Keratinocyte (primary cell): Measurements from ENCODE around the gene CFI. TPM values are rescaled to one million over a fixed set of nuclear protein-coding genes. Genes with fewer than 3 reads are reported as not detected.

Source experiments
- DNase-seq: peaks from one replicate; pipeline ENCODE4 v3.0.0-alpha.2; 2011; ENCODE audit warnings: low read depth, missing footprints, low spot score
- FAIRE-seq: peaks from 2 replicates; lab custom pipeline; 2011; peaks lifted over from hg19 to GRCh38; lab: Jason Lieb, UNC
- H2AFZ ChIP-seq: 2 replicates; pipeline ENCODE4 v1.6.0; 2012; ENCODE audit warnings: low read length, control low read depth, inconsistent platforms; ENCODE audit not compliant: control insufficient read depth
- H3K27ac ChIP-seq: 2 replicates; pipeline ENCODE4 v1.5.1; 2011; ENCODE audit warnings: low read length; ENCODE audit not compliant: control insufficient read depth, insufficient read depth
- H3K27me3 ChIP-seq: 3 replicates; pipeline ENCODE4 v1.6.0; 2011; ENCODE audit warnings: low read length; ENCODE audit not compliant: control insufficient read depth, insufficient read depth; ENCODE audit errors: extremely low read depth
- H3K36me3 ChIP-seq, 2 experiments: 2 replicates in 1 of 2; 3 replicates in 1 of 2; pipeline ENCODE4 v1.5.1; 2011; ENCODE audit warnings: low read length in 2 of 2, mild to moderate bottlenecking in 1 of 2; ENCODE audit not compliant: control insufficient read depth in 2 of 2, insufficient read depth in 2 of 2; ENCODE audit errors: extremely low read depth in 1 of 2
- H3K4me1 ChIP-seq: 3 replicates; pipeline ENCODE4 v1.5.1; 2011; ENCODE audit warnings: low read length; ENCODE audit not compliant: control insufficient read depth, insufficient read depth; ENCODE audit errors: extremely low read depth
- H3K4me2 ChIP-seq: 3 replicates; pipeline ENCODE4 v1.6.0; 2011; ENCODE audit warnings: low read depth, low read length; ENCODE audit not compliant: control insufficient read depth, insufficient read depth; ENCODE audit errors: extremely low read depth
- H3K4me3 ChIP-seq, 3 experiments: fragments of 200-600 bp in 1 of 3; sonication (generic) in 1 of 3; 2 replicates in 2 of 3; 3 replicates in 1 of 3; pipeline ENCODE4 v1.5.1; 2011 to 2016; ENCODE audit warnings: low read length in 3 of 3, mild to moderate bottlenecking in 3 of 3, control low read depth in 2 of 3, inconsistent platforms in 1 of 3, low read depth in 1 of 3, mixed read lengths in 1 of 3, mixed run types in 1 of 3, moderate library complexity in 1 of 3; ENCODE audit not compliant: control insufficient read depth in 2 of 3, insufficient read depth in 2 of 3; ENCODE audit errors: extremely low read depth in 1 of 3
- H3K79me2 ChIP-seq: 2 replicates; pipeline ENCODE4 v1.6.0; 2012; ENCODE audit warnings: low read length; ENCODE audit not compliant: control insufficient read depth, insufficient read depth
- H3K9ac ChIP-seq: 3 replicates; pipeline ENCODE4 v1.6.0; 2011; ENCODE audit warnings: low read length; ENCODE audit not compliant: control insufficient read depth, insufficient read depth; ENCODE audit errors: extremely low read depth
- H3K9me1 ChIP-seq: 3 replicates; pipeline ENCODE4 v1.6.0; 2011; ENCODE audit warnings: low read length; ENCODE audit not compliant: control insufficient read depth, insufficient read depth; ENCODE audit errors: extremely low read depth
- H3K9me3 ChIP-seq: 2 replicates; pipeline ENCODE4 v1.5.1; 2012; ENCODE audit warnings: low read depth, low read length; ENCODE audit not compliant: control insufficient read depth
- H4K20me1 ChIP-seq: 3 replicates; pipeline ENCODE4 v1.6.0; 2011; ENCODE audit warnings: low read length; ENCODE audit not compliant: control insufficient read depth, insufficient read depth; ENCODE audit errors: extremely low read depth
- EZH2 ChIP-seq: IDR thresholded peaks from one replicate; pipeline ENCODE4 v1.6.1; 2012; ENCODE audit warnings: inconsistent platforms, mild to moderate bottlenecking, low read length, moderate library complexity
- dilution Hi-C: fragments of 300-500 bp; cut with MboI; formaldehyde crosslinking; loops from one replicate; pipeline ENCODE4 v1.7.0; 2020; ENCODE audit warnings: low sequenced_read_pairs; ENCODE audit not compliant: extremely low pct_ligation_motif_present
- polyA plus RNA-seq, 5 experiments: library from polyadenylated mRNA; depleted of rRNA in 3 of 5; stranded (reverse) in 3 of 5; stranded (forward) in 1 of 5; unstranded in 1 of 5; fragments of >200 nt; gene quantifications; 1 replicate in 1 of 5; 2 replicates in 3 of 5; 3 replicates in 1 of 5; pipeline versions ENCODE4 v1.2.1 to v1.2.3, GENCODE V29; 2011 to 2012; ENCODE audit warnings: missing spikeins in 2 of 5, low read depth in 1 of 5, low replicate concordance in 1 of 5
- TF ChIP-seq, protein P1 (sequence below), 3 experiments: IDR thresholded peaks in 1 of 3; conservative IDR thresholded peaks in 1 of 3; optimal IDR thresholded peaks in 1 of 3; 2 replicates in 2 of 3; 3 replicates in 1 of 3; pipeline versions ENCODE3 to v1.5.1; 2011; ENCODE audit warnings: low read length in 3 of 3, mild to moderate bottlenecking in 3 of 3, moderate library complexity in 2 of 3, control low read depth in 1 of 3, inconsistent platforms in 1 of 3; ENCODE audit not compliant: insufficient read depth in 2 of 3; ENCODE audit errors: extremely low read depth in 1 of 3

Gene CFI
- polyA plus RNA-seq, 1 donor (not counting 4 experiments of a cell fraction or from before 2014, with no cell fraction given), result not detected

DNA sequence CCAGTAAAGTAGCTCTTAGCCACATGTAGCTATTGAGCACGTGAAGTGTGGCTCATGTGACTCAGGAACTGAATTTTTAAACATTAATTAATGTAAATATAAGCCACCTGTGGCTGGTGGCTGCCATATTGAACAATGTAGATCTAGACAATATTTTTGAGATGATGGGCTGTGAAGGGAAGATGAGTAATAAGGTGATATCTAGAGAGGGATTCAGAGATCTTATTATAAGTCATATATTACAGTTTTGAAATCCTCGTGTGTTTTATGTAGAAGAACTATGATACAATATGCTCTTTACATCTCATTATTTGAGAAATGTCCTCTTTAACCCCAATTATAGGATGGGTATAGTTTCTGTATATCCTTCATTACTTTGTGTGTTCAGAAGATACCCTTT lies 19.4 kb upstream of the CFI start:
- no peak overlapping the region for H3K4me2 ChIP-seq
- TF ChIP-seq EZH2, result no peak
- TF ChIP-seq, protein P1, sequence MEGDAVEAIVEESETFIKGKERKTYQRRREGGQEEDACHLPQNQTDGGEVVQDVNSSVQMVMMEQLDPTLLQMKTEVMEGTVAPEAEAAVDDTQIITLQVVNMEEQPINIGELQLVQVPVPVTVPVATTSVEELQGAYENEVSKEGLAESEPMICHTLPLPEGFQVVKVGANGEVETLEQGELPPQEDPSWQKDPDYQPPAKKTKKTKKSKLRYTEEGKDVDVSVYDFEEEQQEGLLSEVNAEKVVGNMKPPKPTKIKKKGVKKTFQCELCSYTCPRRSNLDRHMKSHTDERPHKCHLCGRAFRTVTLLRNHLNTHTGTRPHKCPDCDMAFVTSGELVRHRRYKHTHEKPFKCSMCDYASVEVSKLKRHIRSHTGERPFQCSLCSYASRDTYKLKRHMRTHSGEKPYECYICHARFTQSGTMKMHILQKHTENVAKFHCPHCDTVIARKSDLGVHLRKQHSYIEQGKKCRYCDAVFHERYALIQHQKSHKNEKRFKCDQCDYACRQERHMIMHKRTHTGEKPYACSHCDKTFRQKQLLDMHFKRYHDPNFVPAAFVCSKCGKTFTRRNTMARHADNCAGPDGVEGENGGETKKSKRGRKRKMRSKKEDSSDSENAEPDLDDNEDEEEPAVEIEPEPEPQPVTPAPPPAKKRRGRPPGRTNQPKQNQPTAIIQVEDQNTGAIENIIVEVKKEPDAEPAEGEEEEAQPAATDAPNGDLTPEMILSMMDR (optimal IDR thresholded peaks at IDR 0.05 in 1 of 3, IDR thresholded peaks at IDR 0.05 in 1 of 3, conservative IDR thresholded peaks at IDR 0.05 in 1 of 3; ENCODE audit: extremely low read depth in 1 of 3, insufficient read depth in 2 of 3, low read length in 3 of 3), result no peak
- H3K4me1 ChIP-seq, result peaks cover 16% of the 10 kb centered on the region
- H4K20me1 ChIP-seq, result no peaks in the 10 kb centered on the region
- H3K9me3 ChIP-seq, result no peaks in the 10 kb centered on the region
- no peak overlapping the region for H3K9ac ChIP-seq
- H3K9me1 ChIP-seq, result no peaks in the 10 kb centered on the region
- DNase-seq, result no peak
- FAIRE-seq, result no peak
- H3K79me2 ChIP-seq, result peaks cover 41% of the 10 kb centered on the region
- H3K27ac ChIP-seq, result no peak overlapping the region
- dilution Hi-C loops, result no loop called here
- H2AFZ ChIP-seq, result no peak overlapping the region
- H3K36me3 ChIP-seq, result peaks cover 8 to 26% of the 10 kb centered on the region in 2 experiments
- no peaks in the 10 kb centered on the region for H3K27me3 ChIP-seq
- H3K4me3 ChIP-seq, result no peak overlapping the region

DNA sequence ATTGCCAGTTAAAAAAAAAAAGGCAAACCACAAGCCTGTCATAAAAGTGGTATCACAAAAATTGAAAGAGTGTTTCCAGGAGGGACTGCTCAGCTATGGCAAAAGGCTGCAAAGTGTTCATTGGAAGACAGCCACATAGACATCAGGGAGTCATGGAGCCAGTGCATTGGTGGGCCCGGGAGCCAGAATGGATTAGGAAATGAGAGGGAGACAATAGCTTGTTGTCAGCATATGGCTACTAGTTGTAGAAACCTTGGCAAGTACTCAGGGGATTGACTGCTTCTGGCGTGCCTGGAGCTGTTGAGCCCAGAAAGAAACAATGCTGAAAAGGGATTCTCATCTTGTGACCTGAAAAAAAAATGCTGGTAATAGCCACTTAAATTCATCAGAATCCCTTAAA lies 18.8 kb upstream of the CFI start:
- H3K27ac ChIP-seq, result no peak overlapping the region
- FAIRE-seq (no peak), DNase-seq (no peak)
- no peak overlapping the region for H3K9ac ChIP-seq
- H3K36me3 ChIP-seq, result peaks cover 8 to 26% of the 10 kb centered on the region in 2 experiments
- H3K9me3 ChIP-seq, result no peaks in the 10 kb centered on the region
- H2AFZ ChIP-seq, result no peak overlapping the region
- no peak overlapping the region for H3K4me3 ChIP-seq
- peaks cover 16% of the 10 kb centered on the region for H3K4me1 ChIP-seq
- H3K27me3 ChIP-seq, result no peaks in the 10 kb centered on the region
- H3K4me2 ChIP-seq, result no peak overlapping the region
- H3K9me1 ChIP-seq, result no peaks in the 10 kb centered on the region
- dilution Hi-C loops, result no loop called here
- TF ChIP-seq, protein P1 (optimal IDR thresholded peaks at IDR 0.05 in 1 of 3, IDR thresholded peaks at IDR 0.05 in 1 of 3, conservative IDR thresholded peaks at IDR 0.05 in 1 of 3; ENCODE audit: extremely low read depth in 1 of 3, insufficient read depth in 2 of 3, low read length in 3 of 3), result no peak
- TF ChIP-seq EZH2, result no peak
- peaks cover 47% of the 10 kb centered on the region for H3K79me2 ChIP-seq
- no peaks in the 10 kb centered on the region for H4K20me1 ChIP-seq
